ENCODE results near the gene COL4A1. TPM values are rescaled to one million over a fixed set of nuclear protein-coding genes. Genes with fewer than 3 reads are reported as not detected.

COL4A1 gene
- total RNA-seq, 2 donors from 2014 or later, result 505 to 852 TPM

DNA sequence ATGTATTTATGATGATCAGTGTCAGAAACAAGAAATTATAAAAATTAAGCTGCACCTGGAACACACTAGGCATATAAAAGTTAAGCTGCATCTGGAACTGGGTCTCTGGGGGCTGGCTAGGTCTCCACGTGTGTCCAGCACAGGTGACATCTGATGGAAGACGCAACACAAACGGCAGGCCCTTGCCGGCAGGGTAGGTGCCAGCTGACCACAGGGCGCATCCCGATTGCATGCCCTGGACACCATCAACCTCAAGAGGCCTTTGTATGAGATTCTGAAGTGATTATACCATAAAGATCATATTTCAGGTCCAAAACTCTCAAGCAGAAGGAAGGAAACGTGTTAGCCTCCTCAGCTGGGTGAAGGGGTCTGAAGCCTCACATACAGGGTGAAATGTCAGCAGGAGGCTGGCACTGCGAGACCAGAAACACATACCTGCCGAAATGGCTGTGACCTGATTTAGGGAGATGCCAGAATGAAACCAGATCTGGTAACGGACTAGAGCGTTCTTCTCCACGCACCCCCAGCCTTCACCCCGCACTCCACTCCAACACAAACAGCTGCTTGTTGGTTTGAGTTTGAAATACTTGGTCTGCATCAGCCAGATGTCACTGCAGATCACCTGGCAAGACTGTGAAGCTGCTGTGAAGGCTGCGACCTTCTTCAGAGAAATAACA is 37.3 kb downstream of the COL4A1 start:
- no peak overlapping the region for H3K4me3 ChIP-seq
- H3K36me3 ChIP-seq, result no peaks in the 10 kb centered on the region
- no peak for TF ChIP-seq CTCF (IDR thresholded peaks at IDR 0.05)
- DNase-seq (ENCODE audit: low spot score) (no peak), ATAC-seq (ENCODE audit: insufficient number of reproducible peaks, low FRiP score, low read depth) (no peak)
- H3K9me3 ChIP-seq, result no peaks in the 10 kb centered on the region
- H3K4me1 ChIP-seq (ENCODE audit: control insufficient read depth in 1 of 2, low read depth in 2 of 2), result peaks cover 52 to 90% of the 10 kb centered on the region in 2 donors
- peak overlapping the region in 1 of 2 donors; percentile 28 for H3K27ac ChIP-seq
- H3K27me3 ChIP-seq (replicated peaks; ENCODE audit: insufficient read depth), result no peaks in the 10 kb centered on the region

- Histone ChIP-seq H3K4me3 (no peak overlapping the region), H3K36me3 (no peaks in the 10 kb centered on the region), H3K9me3 (no peaks in the 10 kb centered on the region), H3K27me3 (replicated peaks; ENCODE audit: insufficient read depth) (no peaks in the 10 kb centered on the region), H3K4me1 (ENCODE audit: control insufficient read depth in 1 of 2, low read depth in 2 of 2) (peaks cover 51 to 90% of the 10 kb centered on the region in 2 donors), H3K27ac (peak overlapping the region in 1 of 2 donors; percentile 41)
- no peak for TF ChIP-seq CTCF (IDR thresholded peaks at IDR 0.05)
- ATAC-seq (ENCODE audit: insufficient number of reproducible peaks, low FRiP score, low read depth) (no peak), DNase-seq (ENCODE audit: low spot score) (no peak)
Observed at GRCh38 chr13:110268576-110269185, 38.3 kb downstream of the COL4A1 start.

DNA sequence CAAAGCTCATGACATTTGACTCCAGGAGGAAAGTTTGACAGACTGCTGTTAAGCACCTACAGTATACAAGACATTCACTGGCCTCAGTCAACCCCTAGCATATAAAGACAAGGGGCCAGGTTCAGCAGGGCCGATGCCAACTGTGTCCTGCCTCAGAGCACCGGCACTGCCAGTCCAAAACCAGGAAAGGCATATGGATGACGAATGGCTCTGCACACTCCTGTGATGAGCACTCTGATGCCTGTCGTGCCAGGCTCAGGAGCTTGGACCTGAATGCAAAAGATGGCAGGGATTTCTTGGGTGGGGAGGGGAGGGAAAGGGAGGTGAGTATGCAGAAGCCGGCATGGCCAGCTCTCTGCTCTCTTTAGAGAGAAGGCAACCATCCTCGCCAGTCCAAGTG is 38.9 kb downstream of the COL4A1 start:
- Histone ChIP-seq H3K27me3 (replicated peaks; ENCODE audit: insufficient read depth) (no peaks in the 10 kb centered on the region), H3K4me1 (ENCODE audit: control insufficient read depth in 1 of 2, low read depth in 2 of 2) (peaks cover 55 to 90% of the 10 kb centered on the region in 2 donors), H3K36me3 (no peaks in the 10 kb centered on the region), H3K4me3 (no peak overlapping the region), H3K27ac (peak overlapping the region in 1 of 2 donors; percentile 41), H3K9me3 (no peaks in the 10 kb centered on the region)
- DNase-seq (ENCODE audit: low spot score), result no peak
- no peak for TF ChIP-seq CTCF (IDR thresholded peaks at IDR 0.05)
- ATAC-seq (ENCODE audit: insufficient number of reproducible peaks, low FRiP score, low read depth), result no peak

DNA sequence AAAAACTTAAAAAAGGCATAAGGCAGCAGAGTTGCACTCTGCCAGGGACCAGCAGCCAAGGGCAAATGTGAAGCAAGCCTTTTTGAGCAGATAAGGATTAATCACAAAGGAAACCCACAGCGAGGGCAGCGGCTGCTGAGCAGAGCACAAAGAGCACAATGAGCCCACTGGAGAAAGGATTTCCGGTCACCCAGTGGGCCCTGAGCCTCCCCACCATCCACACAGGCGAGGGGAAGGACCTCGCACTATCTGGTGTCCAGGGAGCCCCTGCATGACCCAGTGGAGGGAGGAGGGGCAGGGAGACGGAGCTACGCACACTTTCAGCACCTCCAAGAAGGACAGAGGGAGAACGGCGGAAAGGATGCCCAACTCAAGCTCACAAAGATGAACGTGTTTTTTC is 40.0 kb downstream of the COL4A1 start:
- no peaks in the 10 kb centered on the region for H3K27me3 ChIP-seq (replicated peaks; ENCODE audit: insufficient read depth)
- no peak for TF ChIP-seq CTCF (IDR thresholded peaks at IDR 0.05)
- no peaks in the 10 kb centered on the region for H3K36me3 ChIP-seq
- ATAC-seq (ENCODE audit: insufficient number of reproducible peaks, low FRiP score, low read depth) (no peak), DNase-seq (ENCODE audit: low spot score) (no peak)
- H3K27ac ChIP-seq, result peak overlapping the region; percentile 75 to 80
- H3K4me1 ChIP-seq (ENCODE audit: control insufficient read depth in 1 of 2, low read depth in 2 of 2), result peaks cover 62 to 96% of the 10 kb centered on the region in 2 donors
- H3K9me3 ChIP-seq, result no peaks in the 10 kb centered on the region
- H3K4me3 ChIP-seq, result no peak overlapping the region

DNA sequence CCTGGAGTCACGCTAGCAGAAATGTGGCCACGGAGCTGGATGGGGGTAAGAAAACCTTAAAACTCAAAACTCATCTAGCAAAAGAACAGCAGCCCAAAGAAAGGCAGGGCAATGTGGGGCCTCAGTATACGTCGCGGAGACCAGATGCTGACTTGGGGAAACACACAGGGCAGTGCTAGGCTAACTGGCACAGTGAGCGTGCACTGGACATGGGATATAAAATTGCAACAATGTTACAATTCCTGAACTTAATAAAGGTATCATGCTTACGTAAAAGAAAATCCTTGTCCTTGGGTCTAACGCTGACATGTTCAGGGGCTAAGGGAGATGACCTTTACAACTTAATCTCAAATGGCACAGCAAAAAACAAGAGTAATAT is 40.5 kb downstream of the COL4A1 start:
- H3K27ac ChIP-seq, result peak overlapping the region; percentile 75 to 80
- no peaks in the 10 kb centered on the region for H3K36me3 ChIP-seq
- peak overlapping the region; percentile 53 for H3K4me3 ChIP-seq
- H3K9me3 ChIP-seq, result no peaks in the 10 kb centered on the region
- no peak for DNase-seq (ENCODE audit: low spot score)
- H3K27me3 ChIP-seq (replicated peaks; ENCODE audit: insufficient read depth), result no peaks in the 10 kb centered on the region
- no peak for TF ChIP-seq CTCF (IDR thresholded peaks at IDR 0.05)
- ATAC-seq (ENCODE audit: insufficient number of reproducible peaks, low FRiP score, low read depth), result peak; percentile 3
- H3K4me1 ChIP-seq (ENCODE audit: control insufficient read depth in 1 of 2, low read depth in 2 of 2), result peaks cover 64 to 97% of the 10 kb centered on the region in 2 donors
